HG02759 (cell line): ENCODE measurements around the gene RARS2.
"Not testable (repeated sequence)": the region's sequence is repeated elsewhere in the genome, so short reads cannot be mapped to it uniquely, and the experiment has no call there.

Source experiments
- ATAC-seq: cut with Tn5 transposase; IDR thresholded peaks from one replicate; pipeline ENCODE4 v1.9.1; 2021; ENCODE audit warnings: mild to moderate bottlenecking, moderate library complexity; ENCODE audit not compliant: unreplicated experiment

RARS2 gene

GRCh38 chr6:87504441-87504840 lies 85.3 kb downstream of the RARS2 start:
- no peak for ATAC-seq

DNA sequence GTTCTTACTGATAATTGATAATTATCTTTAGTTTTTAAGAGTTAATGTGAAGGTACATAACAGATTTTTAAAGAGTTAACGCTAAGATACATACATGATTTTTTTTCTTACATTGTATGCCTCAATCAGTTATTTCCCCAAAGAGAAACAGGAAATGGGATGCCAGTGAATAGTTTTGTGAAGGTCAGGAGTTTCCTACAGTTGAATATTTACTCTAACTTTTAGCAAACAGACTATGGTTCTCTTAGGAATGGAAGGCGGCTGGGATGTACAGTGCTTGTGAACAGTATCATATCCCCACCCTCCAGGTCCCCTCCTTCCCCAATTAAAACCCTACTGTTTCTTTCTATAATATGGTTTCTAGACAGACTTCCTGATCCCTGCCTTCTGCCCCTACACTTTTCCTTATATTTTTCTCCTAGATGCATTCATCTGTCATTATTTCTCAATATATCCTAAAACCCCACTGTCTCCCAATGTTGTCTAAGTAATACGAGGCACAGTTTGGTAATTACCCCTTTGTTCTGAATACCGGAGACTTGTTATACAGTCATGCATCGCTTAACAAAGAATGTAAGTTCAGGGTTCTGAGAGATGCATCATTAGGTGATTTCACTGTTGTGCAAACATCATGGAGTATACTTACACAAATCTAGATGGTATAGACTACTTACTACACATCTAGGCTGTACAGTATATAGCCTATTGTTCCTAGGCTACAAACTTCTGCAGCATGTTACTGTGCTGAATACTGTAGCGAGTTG lies 87.8 kb downstream of the RARS2 start:
- ATAC-seq = no peak

- no peak for ATAC-seq
Measured at GRCh38 chr6:87498048-87498447, 91.7 kb downstream of the RARS2 start.

- ATAC-seq = peak; percentile 79
Measured at GRCh38 chr6:87494761-87495422, 94.9 kb downstream of the RARS2 start.

DNA sequence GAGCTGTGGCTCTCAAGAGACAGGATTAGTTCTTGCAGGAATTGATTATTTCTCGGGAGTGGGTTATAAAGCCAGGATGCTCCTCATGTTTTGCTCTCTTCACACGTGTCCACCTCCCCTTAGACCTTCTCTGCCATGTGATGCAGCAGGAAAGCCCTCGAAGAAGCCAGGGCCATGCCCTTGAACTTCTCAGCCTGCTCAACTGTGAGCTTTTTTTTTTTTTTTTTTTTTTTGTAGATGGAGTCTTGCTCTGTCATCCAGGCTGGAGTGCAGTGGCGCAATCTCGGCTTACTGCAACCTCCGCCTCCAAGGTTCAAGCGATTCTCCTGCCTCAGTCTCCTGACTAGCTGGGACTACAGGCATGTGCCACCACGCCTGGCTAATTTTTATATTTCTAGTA lies 100.5 kb downstream of the RARS2 start:
- ATAC-seq = not testable (repeated sequence)

GRCh38 chr6:87487555-87487954 lies 102.2 kb downstream of the RARS2 start:
- ATAC-seq = no peak

DNA sequence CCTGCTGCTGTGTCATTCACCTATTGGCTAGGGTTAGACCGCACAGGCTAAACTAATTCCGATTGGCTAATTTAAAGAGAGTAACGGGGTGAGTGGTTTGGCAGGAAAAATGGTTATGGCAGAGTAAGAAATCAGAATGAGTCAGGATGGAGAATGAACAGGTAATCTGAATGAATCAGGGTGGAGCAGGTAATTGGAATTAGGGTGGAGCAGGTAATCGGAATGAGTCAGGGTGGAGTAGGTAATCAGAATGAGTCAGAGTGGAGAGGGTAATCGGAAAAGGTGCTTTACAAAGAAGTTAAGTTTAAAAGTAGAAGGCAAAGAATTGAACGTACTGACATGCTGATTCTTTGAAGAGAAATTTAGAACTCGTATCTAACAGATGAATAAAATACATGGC lies 105.3 kb downstream of the RARS2 start:
- no peak for ATAC-seq

DNA sequence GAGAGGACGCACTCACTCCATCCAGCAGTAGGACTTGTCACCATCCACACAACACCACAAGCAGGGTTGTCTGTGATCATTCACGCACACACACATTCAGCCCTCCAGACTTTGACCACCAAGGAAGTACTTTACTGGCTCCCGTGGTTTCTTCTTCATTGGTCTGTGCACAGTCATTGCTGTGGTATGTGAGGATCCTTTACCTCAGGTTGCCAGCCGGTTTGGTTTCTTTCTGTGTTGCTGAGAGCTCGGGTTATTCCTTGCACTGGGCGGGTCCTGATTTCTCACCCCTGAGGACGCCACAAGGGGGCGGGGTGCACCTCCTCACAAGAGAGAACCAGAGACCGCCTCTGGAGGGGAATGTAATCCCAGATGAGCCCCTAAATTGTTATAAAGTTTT lies 105.9 kb downstream of the RARS2 start:
- no peak for ATAC-seq

DNA sequence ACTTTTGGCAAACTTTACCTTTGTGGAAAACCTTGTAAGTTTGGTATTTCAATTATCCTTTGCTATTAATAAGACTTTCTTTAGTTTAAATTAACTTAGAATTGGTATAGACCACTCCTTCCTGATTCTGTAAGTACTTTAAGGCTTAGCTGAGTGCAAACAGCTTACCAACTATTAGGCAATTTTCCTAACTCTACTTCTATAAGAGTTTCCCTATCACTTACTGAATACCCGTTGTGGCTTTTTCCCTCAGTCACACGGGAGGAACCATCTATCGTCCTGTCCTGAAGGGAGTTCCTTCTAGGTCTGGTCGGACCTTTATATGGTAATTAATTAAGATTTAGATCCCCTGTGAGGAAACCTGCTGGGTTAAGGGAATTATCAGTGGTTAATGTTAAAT lies 107.4 kb downstream of the RARS2 start:
- no peak for ATAC-seq

DNA sequence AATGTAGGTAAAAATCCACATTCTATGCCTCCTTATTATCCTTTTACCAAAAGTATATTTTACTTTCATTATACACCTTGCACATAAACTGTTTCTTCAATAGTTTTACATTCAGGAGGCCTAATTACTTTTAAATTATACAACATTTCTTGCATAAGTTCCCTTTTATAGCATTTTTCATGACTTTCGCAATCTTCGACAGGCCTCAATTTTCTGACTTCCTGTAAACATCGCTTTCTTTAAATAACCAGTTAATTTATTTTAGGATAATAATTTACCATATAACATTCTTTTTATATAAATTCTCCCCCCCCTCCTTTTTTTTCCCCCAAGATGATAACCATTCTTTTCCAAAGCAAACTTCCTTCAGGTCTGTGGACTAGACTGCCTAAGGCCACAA lies 107.9 kb downstream of the RARS2 start:
- no peak for ATAC-seq

- peak; percentile 72 for ATAC-seq
Measured at GRCh38 chr6:87473419-87473903, 116.3 kb downstream of the RARS2 start.

DNA sequence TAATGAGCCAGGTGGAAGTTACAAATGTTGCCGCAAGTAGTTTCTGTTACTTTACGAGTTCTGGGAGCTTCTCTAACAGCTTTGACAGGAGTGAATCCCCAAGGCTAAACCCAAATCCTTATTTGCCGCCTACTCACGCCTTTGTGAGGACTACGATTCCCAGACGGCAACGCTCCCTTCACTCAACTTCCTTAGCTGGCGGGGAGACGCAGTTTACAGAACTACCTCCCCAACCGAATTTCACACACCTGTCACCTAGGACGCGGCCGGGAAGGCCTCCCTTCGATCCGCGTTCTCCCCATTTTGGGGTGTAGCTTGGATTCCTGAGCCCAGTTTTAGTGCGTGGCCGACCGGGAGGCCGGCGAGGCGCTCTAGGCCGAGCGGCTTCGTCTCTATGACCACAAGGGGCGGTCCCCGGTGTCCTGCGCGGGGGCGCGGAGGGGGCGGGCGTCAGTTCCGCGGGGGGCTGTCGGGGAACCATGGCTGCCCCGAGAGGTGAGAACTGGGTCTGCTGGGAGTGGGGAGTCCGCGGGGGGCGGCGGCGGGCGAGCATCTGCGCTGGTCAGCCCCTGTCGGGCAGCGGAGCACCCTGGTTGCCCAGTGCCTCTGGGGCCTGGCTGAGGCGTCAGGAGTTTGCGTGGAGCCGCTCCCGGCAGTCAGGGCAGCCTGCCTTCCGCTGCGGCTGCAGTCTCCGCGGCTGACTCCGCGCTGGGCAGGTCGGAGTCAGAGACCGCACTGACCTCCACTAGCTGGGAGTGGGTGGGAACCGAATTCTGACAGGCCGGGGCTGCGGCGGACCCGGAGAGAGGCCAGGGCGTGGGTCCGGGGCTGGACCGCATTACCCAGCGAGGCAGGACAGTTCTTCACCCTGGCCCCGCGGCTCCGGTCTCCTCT lies 117.0 kb downstream of the RARS2 start, which contains the start of gene SLC35A1:
SLC35A1 (plus strand) TSS at position 450 of the 894 bp plus-strand sequence; CDS start at position 480, 30 bp downstream.
- peak; percentile 94 for ATAC-seq

GRCh38 chr6:87465051-87465450 lies 124.7 kb downstream of the RARS2 start:
- no peak for ATAC-seq
